H1 (cell line): ENCODE results near the gene PGAM5. TPM values are rescaled to one million over a fixed set of nuclear protein-coding genes. Genes with fewer than 3 reads are reported as not detected.

Experiments
- CTCF ChIA-PET: fragments of 300-600 bp; sonication (Branson Sonifier 250); formaldehyde crosslinking; loops from one replicate; lab custom pipeline; 2021; ENCODE audit not compliant: partially characterized antibody; lab: Charles Lee
- POLR2A ChIA-PET: fragments of 300-600 bp; sonication (Branson Sonifier 250); formaldehyde crosslinking; loops from one replicate; lab custom pipeline; 2021; ENCODE audit warnings: inconsistent platforms; ENCODE audit not compliant: partially characterized antibody; lab: Charles Lee
- DNase-seq, 2 experiments: peaks; one replicate each; pipeline versions ENCODE4 v3.0.0 to v3.0.0-alpha.2; 2010 to 2022; ENCODE audit warnings: low spot score in 2 of 2, low read depth in 1 of 2, mixed read lengths in 1 of 2
- FAIRE-seq: peaks from 2 replicates; lab custom pipeline; 2011; peaks lifted over from hg19 to GRCh38; lab: Jason Lieb, UNC
- H2AFZ ChIP-seq: 2 replicates; pipeline ENCODE4 v1.8.1; 2012; ENCODE audit warnings: low read length, inconsistent platforms
- H2AK5ac ChIP-seq: 2 replicates; pipeline ENCODE4 v1.6.1; 2013; ENCODE audit warnings: low read depth, low read length
- H2BK120ac ChIP-seq: replicated peaks from 2 replicates; pipeline ENCODE3; 2013; ENCODE audit warnings: low read depth, low read length, inconsistent platforms
- H2BK12ac ChIP-seq: 2 replicates; pipeline ENCODE4 v1.6.1; 2013; ENCODE audit warnings: low read depth, low read length
- H2BK15ac ChIP-seq: 2 replicates; pipeline ENCODE4 v1.6.1; 2013; ENCODE audit warnings: low read length
- H2BK20ac ChIP-seq: 2 replicates; pipeline ENCODE4 v1.6.1; 2013; ENCODE audit warnings: low read length
- H2BK5ac ChIP-seq: 2 replicates; pipeline ENCODE4 v1.6.1; 2013; ENCODE audit warnings: low read depth, low read length
- H3K14ac ChIP-seq: 2 replicates; pipeline ENCODE4 v1.6.1; 2013; ENCODE audit warnings: inconsistent platforms; ENCODE audit not compliant: insufficient read length
- H3K18ac ChIP-seq: 2 replicates; pipeline ENCODE4 v1.6.1; 2013; ENCODE audit warnings: low read length; ENCODE audit errors: extremely low read depth
- H3K23ac ChIP-seq: 2 replicates; pipeline ENCODE4 v1.6.1; 2013; ENCODE audit warnings: inconsistent platforms; ENCODE audit not compliant: insufficient read length
- H3K23me2 ChIP-seq: 2 replicates; pipeline ENCODE4 v1.6.1; 2013; ENCODE audit warnings: low read depth, low read length
- H3K27ac ChIP-seq: 2 replicates; pipeline ENCODE4 v1.6.1; 2011; ENCODE audit warnings: low read depth, low read length, inconsistent platforms
- H3K27me3 ChIP-seq, 4 experiments: replicated peaks in 1 of 4; 1 replicate in 1 of 4; 2 replicates in 3 of 4; pipeline versions ENCODE4 v1.6.1 to v1.8.1; 2011 to 2013; ENCODE audit warnings: low read length in 3 of 4, mild to moderate bottlenecking in 3 of 4, inconsistent platforms in 2 of 4, mixed read lengths in 2 of 4, moderate library complexity in 1 of 4; ENCODE audit not compliant: control insufficient read depth in 3 of 4, insufficient read depth in 3 of 4; ENCODE audit errors: extremely low read depth in 1 of 4
- H3K36me3 ChIP-seq, 4 experiments: 2 replicates each; pipeline versions ENCODE4 v1.6.1 to v1.8.1; 2011 to 2013; ENCODE audit warnings: mild to moderate bottlenecking in 4 of 4, low read length in 3 of 4, moderate library complexity in 2 of 4, control low read depth in 1 of 4, inconsistent platforms in 1 of 4; ENCODE audit not compliant: insufficient read depth in 4 of 4, control insufficient read depth in 2 of 4
- H3K4ac ChIP-seq: replicated peaks from 2 replicates; pipeline ENCODE3; 2013; ENCODE audit warnings: low read length, low read depth, mixed read lengths, inconsistent platforms; ENCODE audit not compliant: insufficient read length
- H3K4me1 ChIP-seq, 4 experiments: replicated peaks in 1 of 4; 1 replicate in 1 of 4; 2 replicates in 3 of 4; pipeline versions ENCODE4 v1.6.1 to v1.8.1; 2011 to 2013; ENCODE audit warnings: low read length in 3 of 4, inconsistent platforms in 2 of 4, mixed read lengths in 1 of 4; ENCODE audit not compliant: insufficient read depth in 4 of 4, control insufficient read depth in 3 of 4
- H3K4me2 ChIP-seq, 2 experiments: 2 replicates each; pipeline versions ENCODE4 v1.6.1 to v1.8.1; 2011 to 2013; ENCODE audit warnings: low read depth in 2 of 2, low read length in 2 of 2, control low read depth in 1 of 2, inconsistent platforms in 1 of 2, mild to moderate bottlenecking in 1 of 2; ENCODE audit not compliant: insufficient read depth in 1 of 2
- H3K4me3 ChIP-seq, 4 experiments: fragments of 200-600, 300-600 bp in 1 of 4; sonication (generic), shearing (Covaris generic), sonication (Bioruptor Twin) in 1 of 4; 2 replicates each; pipeline versions ENCODE4 v1.5.1 to v1.8.1; 2011 to 2016; ENCODE audit warnings: low read length in 4 of 4, low read depth in 3 of 4, control low read depth in 2 of 4, inconsistent platforms in 2 of 4, mild to moderate bottlenecking in 2 of 4, mixed read lengths in 1 of 4, moderate library complexity in 1 of 4; ENCODE audit not compliant: insufficient read depth in 2 of 4; ENCODE audit errors: extremely low read depth in 1 of 4
- H3K56ac ChIP-seq: replicated peaks from 2 replicates; pipeline ENCODE3; 2013; ENCODE audit warnings: low read depth, mild to moderate bottlenecking, mixed read lengths, low read length, inconsistent platforms; ENCODE audit not compliant: insufficient read length
- H3K79me1 ChIP-seq: 2 replicates; pipeline ENCODE4 v1.6.1; 2013; ENCODE audit warnings: low read depth, low read length, control low read depth
- H3K79me2 ChIP-seq, 2 experiments: 2 replicates each; pipeline versions ENCODE4 v1.6.1 to v1.8.1; 2012 to 2013; ENCODE audit warnings: low read length in 2 of 2, mild to moderate bottlenecking in 2 of 2, inconsistent platforms in 1 of 2; ENCODE audit not compliant: insufficient read depth in 2 of 2, control insufficient read depth in 1 of 2
- H3K9ac ChIP-seq, 4 experiments: replicated peaks in 1 of 4; 1 replicate in 1 of 4; 2 replicates in 3 of 4; pipeline versions ENCODE4 v1.6.1 to v1.8.1; 2011 to 2013; ENCODE audit warnings: low read depth in 3 of 4, low read length in 3 of 4, control low read depth in 2 of 4, mild to moderate bottlenecking in 2 of 4, moderate library complexity in 2 of 4, inconsistent platforms in 1 of 4; ENCODE audit errors: extremely low read depth in 1 of 4
- H3K9me3 ChIP-seq, 2 experiments: 2 replicates each; pipeline versions ENCODE4 v1.6.1 to v1.8.1; 2012 to 2013; ENCODE audit warnings: mild to moderate bottlenecking in 2 of 2, moderate library complexity in 2 of 2, control low read depth in 1 of 2, inconsistent platforms in 1 of 2, low read depth in 1 of 2, low read length in 1 of 2, mixed read lengths in 1 of 2; ENCODE audit not compliant: insufficient read depth in 2 of 2
- H4K20me1 ChIP-seq, 2 experiments: replicated peaks in 1 of 2; 2 replicates each; pipeline versions ENCODE3 to v1.8.1; 2011 to 2013; ENCODE audit warnings: inconsistent platforms in 2 of 2, low read length in 2 of 2, mild to moderate bottlenecking in 1 of 2; ENCODE audit not compliant: insufficient read depth in 2 of 2, control insufficient read depth in 1 of 2
- H4K5ac ChIP-seq: 2 replicates; pipeline ENCODE4 v1.6.1; 2013; ENCODE audit warnings: low read length, low read depth, mixed read lengths, inconsistent platforms; ENCODE audit not compliant: insufficient read length
- H4K8ac ChIP-seq: 2 replicates; pipeline ENCODE4 v1.8.0; 2013; ENCODE audit warnings: mild to moderate bottlenecking, moderate library complexity, low read length, inconsistent platforms; ENCODE audit not compliant: insufficient read depth; ENCODE audit errors: extremely low read depth
- H4K91ac ChIP-seq: replicated peaks from 2 replicates; pipeline ENCODE3; 2013; ENCODE audit warnings: low read length, mixed read lengths, inconsistent platforms; ENCODE audit not compliant: insufficient read length
- ATF2 ChIP-seq: IDR thresholded peaks from 2 replicates; pipeline ENCODE4 v1.6.1; 2012; ENCODE audit warnings: low read length, inconsistent platforms
- CBX5 ChIP-seq: fragments of 300-800, 300-1000 bp; sonication (generic); IDR thresholded peaks from 2 replicates; pipeline ENCODE4 v1.7.1; 2016; ENCODE audit warnings: antibody characterized with exemption, low read length, low read depth
- CHD2 ChIP-seq: IDR thresholded peaks from 2 replicates; pipeline ENCODE4 v1.6.1; 2012; ENCODE audit warnings: low read length, improper control_type of control experiment
- CREB1 ChIP-seq: IDR thresholded peaks from 2 replicates; pipeline ENCODE4 v1.6.1; 2012; ENCODE audit warnings: inconsistent platforms
- EP300 ChIP-seq, 2 experiments: IDR thresholded peaks; 1 replicate in 1 of 2; 2 replicates in 1 of 2; pipeline ENCODE4 v1.6.1; 2011 to 2012; ENCODE audit warnings: low read depth in 2 of 2, low read length in 2 of 2, mild to moderate bottlenecking in 2 of 2, borderline replicate concordance in 1 of 2, inconsistent platforms in 1 of 2, moderate library complexity in 1 of 2
- HDAC6 ChIP-seq: IDR thresholded peaks from one replicate; pipeline ENCODE4 v1.7.1; 2012; ENCODE audit warnings: low read depth, mild to moderate bottlenecking, inconsistent platforms, low read length, moderate library complexity
- KDM5A ChIP-seq: fragments of 200-600 bp; IDR thresholded peaks from 2 replicates; pipeline ENCODE4 v1.7.1; 2012; ENCODE audit warnings: mild to moderate bottlenecking, low read length, inconsistent platforms, mixed read lengths
- POU5F1 ChIP-seq: IDR thresholded peaks from 2 replicates; pipeline ENCODE4 v1.6.1; 2011; ENCODE audit warnings: low read depth, mild to moderate bottlenecking, low read length, moderate library complexity
- RBBP5 ChIP-seq: IDR thresholded peaks from 2 replicates; pipeline ENCODE4 v1.7.1; 2012; ENCODE audit warnings: low read depth, mild to moderate bottlenecking, inconsistent platforms, low read length, moderate library complexity, borderline replicate concordance
- RXRA ChIP-seq: IDR thresholded peaks from 2 replicates; pipeline ENCODE4 v1.6.1; 2011; ENCODE audit warnings: low read depth, mild to moderate bottlenecking, low read length, moderate library complexity; ENCODE audit not compliant: insufficient read depth
- SIN3A ChIP-seq, 2 experiments: IDR thresholded peaks in 1 of 2; conservative IDR thresholded peaks in 1 of 2; 2 replicates each; pipeline ENCODE4 v1.6.1; 2011 to 2012; ENCODE audit warnings: low read length in 2 of 2, improper control_type of control experiment in 1 of 2, low read depth in 1 of 2, mild to moderate bottlenecking in 1 of 2
- YY1 ChIP-seq: IDR thresholded peaks from 2 replicates; pipeline ENCODE4 v1.6.1; 2011; ENCODE audit warnings: low read depth, mild to moderate bottlenecking, low read length
- WGBS, 2 experiments: shearing (Covaris generic) in 1 of 2; methylation state at CpG; one replicate each; pipeline versions ENCODE4 v1.1.6 to v1.1.7; 2013 to 2015; ENCODE audit warnings: low lambda C conversion rate in 2 of 2, mixed read lengths in 2 of 2, inconsistent platforms in 1 of 2, low coverage in 1 of 2, missing lambda C conversion rate in 1 of 2; ENCODE audit not compliant: insufficient replicate concordance in 2 of 2, insufficient coverage in 1 of 2, insufficient read length in 1 of 2; ENCODE audit errors: extremely low coverage in 1 of 2, missing lambda C conversion rate in 1 of 2; 5-methylcytosine and 5-hydroxymethylcytosine counted together
- polyA plus RNA-seq, 7 experiments: library from polyadenylated mRNA; depleted of rRNA in 3 of 7; stranded (reverse) in 5 of 7; unstranded in 2 of 7; fragments of >200 nt in 5 of 7; fragments of 200-250 nt in 2 of 7; gene quantifications; 1 replicate in 5 of 7; 2 replicates in 1 of 7; 4 replicates in 1 of 7; pipeline versions ENCODE4 v1.2.1 to v1.2.3, GENCODE V29; 2011 to 2013; ENCODE audit warnings: missing spikeins in 2 of 7, mixed read lengths in 2 of 7
- total RNA-seq: library from RNA; stranded (reverse); fragmentation: NEBNext Ultra II Directional; extraction: Animal tissue kit (Norgen Biotek cat#: 25700); gene quantifications from 2 replicates; pipeline ENCODE4 v1.2.1, GENCODE V29; 2021

Gene PGAM5
- total and polyA plus RNA-seq, 2 of the 8 experiments (the other 6 are each of a cell fraction or from before 2014, with no cell fraction given): 66.4 to 84.0 TPM

- Histone ChIP-seq H3K23me2 (no peaks in the 10 kb centered on the region), H3K14ac (no peak overlapping the region), H4K91ac (no peak overlapping the region), H2AFZ (no peak overlapping the region), H4K5ac (no peak overlapping the region), H3K27ac (no peak overlapping the region), H3K79me2 (no peaks in the 10 kb centered on the region), H3K56ac (no peak overlapping the region), H3K27me3 (no peaks in the 10 kb centered on the region; a peak in 1 of 7 replicates), H3K9ac (no peak overlapping the region), H2BK120ac (no peak overlapping the region), H4K20me1 (peaks cover 11 to 20% of the 10 kb centered on the region in 2 experiments), H3K23ac (no peak overlapping the region), H3K4ac (no peak overlapping the region), H3K79me1 (no peaks in the 10 kb centered on the region; the same call in 1 of the 2 replicates), H3K4me3 (no peak overlapping the region), H4K8ac (no peak overlapping the region), H3K9me3 (no peaks in the 10 kb centered on the region), H3K4me1 (no peaks in the 10 kb centered on the region), H2BK20ac (no peak overlapping the region), H3K18ac (no peak overlapping the region), H3K4me2 (no peak overlapping the region), H2BK15ac (no peak overlapping the region), H2BK12ac (no peak overlapping the region), H2BK5ac (no peak overlapping the region), H2AK5ac (no peak overlapping the region), H3K36me3 (peaks cover 58 to 98% (median 86%) of the 10 kb centered on the region in 4 experiments)
- POLR2A ChIA-PET: interaction anchor here (1.0 to 1.6 kb wide), 2 partner anchors 12 to 28 kb away, joined by 3 read pairs; no protein-coding TSS in a partner anchor
- WGBS, 2 experiments: 94% methylated on average over 13 of the region's 13 CpGs; no CpG with 5 or more reads in 1 of the 2 experiments
- TF ChIP-seq SIN3A (conservative IDR thresholded peaks at IDR 0.05 in 1 of 2, IDR thresholded peaks at IDR 0.05 in 1 of 2; ENCODE audit: low read depth in 1 of 2, low read length in 2 of 2): no peak
- TF ChIP-seq CBX5: no peak
- no peak for TF ChIP-seq CHD2
- no peak for TF ChIP-seq HDAC6
- TF ChIP-seq RBBP5: no peak
- TF ChIP-seq ATF2: no peak
- no peak for TF ChIP-seq RXRA
- no peak for TF ChIP-seq EP300 (IDR thresholded peaks at IDR 0.05; ENCODE audit: borderline replicate concordance in 1 of 2, low read depth in 2 of 2, low read length in 2 of 2)
- no peak for TF ChIP-seq CREB1
- TF ChIP-seq POU5F1: no peak
- no peak for TF ChIP-seq YY1
- no peak for TF ChIP-seq KDM5A
- DNase-seq (no peak), FAIRE-seq (no peak)
- CTCF ChIA-PET: interaction anchor here (0.7 to 1.7 kb wide), 2 partner anchors 20 to 24 kb away, joined by 3 read pairs; no protein-coding TSS in a partner anchor
Measured at GRCh38 chr12:132665149-132665491, 45.5 kb upstream of the PGAM5 start.
